BE2C (cell line): Measurements from ENCODE around the gene SLC25A21.

Source experiments
- DNase-seq: peaks from one replicate; pipeline ENCODE4 v3.0.0-alpha.2; 2020
- H3K27me3 ChIP-seq: fragments of 250-450 bp; sonication (Bioruptor Pico); 2 replicates; pipeline ENCODE4 v1.5.1; 2020; ENCODE audit warnings: mild to moderate bottlenecking
- H3K36me3 ChIP-seq: fragments of 250-450 bp; sonication (Bioruptor Pico); 2 replicates; pipeline ENCODE4 v1.5.1; 2020; ENCODE audit warnings: mild to moderate bottlenecking
- H3K4me1 ChIP-seq: fragments of 250-450 bp; sonication (Bioruptor Pico); 2 replicates; pipeline ENCODE4 v1.5.1; 2020
- H3K4me3 ChIP-seq: 2 replicates; pipeline ENCODE4 v1.5.1; 2011; ENCODE audit warnings: low read depth, low read length
- H3K9me3 ChIP-seq: fragments of 250-450 bp; sonication (Bioruptor Pico); 2 replicates; pipeline ENCODE4 v1.5.1; 2020
- CTCF ChIP-seq: IDR thresholded peaks from 2 replicates; pipeline ENCODE4 v1.5.1; 2012; ENCODE audit warnings: mild to moderate bottlenecking, low read depth, low read length

SLC25A21 gene

GRCh38 chr14:37023875-37024565 is 148.4 kb downstream of the SLC25A21 start:
- peaks cover 8% of the 10 kb centered on the region; the same call in 1 of the 2 replicates for H3K27me3 ChIP-seq
- H3K4me1 ChIP-seq, result no peaks in the 10 kb centered on the region
- TF ChIP-seq CTCF, result no peak
- no peak overlapping the region for H3K4me3 ChIP-seq
- H3K9me3 ChIP-seq, result no peaks in the 10 kb centered on the region
- no peak for DNase-seq
- H3K36me3 ChIP-seq, result no peaks in the 10 kb centered on the region

GRCh38 chr14:37021390-37021789 is 151.0 kb downstream of the SLC25A21 start:
- no peak for TF ChIP-seq CTCF
- Histone ChIP-seq H3K9me3 (no peaks in the 10 kb centered on the region), H3K36me3 (no peaks in the 10 kb centered on the region), H3K4me3 (no peak overlapping the region), H3K4me1 (no peaks in the 10 kb centered on the region), H3K27me3 (peaks cover 8% of the 10 kb centered on the region; the same call in 1 of the 2 replicates)
- DNase-seq, result no peak

- H3K4me1 ChIP-seq, result no peaks in the 10 kb centered on the region
- TF ChIP-seq CTCF, result no peak
- no peaks in the 10 kb centered on the region for H3K9me3 ChIP-seq
- H3K36me3 ChIP-seq, result no peaks in the 10 kb centered on the region
- H3K4me3 ChIP-seq, result no peak overlapping the region
- no peaks in the 10 kb centered on the region for H3K27me3 ChIP-seq
- no peak for DNase-seq
These were observed 152.9 kb downstream of the SLC25A21 start for GRCh38 chr14:37019488-37019887.

- Histone ChIP-seq H3K4me1 (no peaks in the 10 kb centered on the region), H3K9me3 (no peaks in the 10 kb centered on the region), H3K4me3 (no peak overlapping the region), H3K36me3 (no peaks in the 10 kb centered on the region), H3K27me3 (no peaks in the 10 kb centered on the region)
- TF ChIP-seq CTCF, result no peak
- no peak for DNase-seq
These were observed 153.7 kb downstream of the SLC25A21 start for GRCh38 chr14:37018571-37019240.

- no peaks in the 10 kb centered on the region for H3K4me1 ChIP-seq
- TF ChIP-seq CTCF, result no peak
- H3K4me3 ChIP-seq, result no peak overlapping the region
- no peak for DNase-seq
- H3K36me3 ChIP-seq, result no peaks in the 10 kb centered on the region
- H3K9me3 ChIP-seq, result no peaks in the 10 kb centered on the region
- H3K27me3 ChIP-seq, result no peaks in the 10 kb centered on the region
These were observed 159.3 kb downstream of the SLC25A21 start for GRCh38 chr14:37013078-37013477.

GRCh38 chr14:36998686-36999085 is 173.7 kb downstream of the SLC25A21 start:
- no peak for TF ChIP-seq CTCF
- Histone ChIP-seq H3K9me3 (no peaks in the 10 kb centered on the region), H3K4me1 (no peaks in the 10 kb centered on the region), H3K4me3 (no peak overlapping the region), H3K27me3 (no peaks in the 10 kb centered on the region), H3K36me3 (no peaks in the 10 kb centered on the region)
- no peak for DNase-seq
